Measurements from ENCODE around the gene GARNL3. TPM values are rescaled to one million over a fixed set of nuclear protein-coding genes. Genes with fewer than 3 reads are reported as not detected.

The GARNL3 gene
- total RNA-seq, 5 donors from 2014 or later (not counting 1 experiment from before 2014, with no cell fraction given): 3.3 to 5.7 (median 3.6) TPM

DNA sequence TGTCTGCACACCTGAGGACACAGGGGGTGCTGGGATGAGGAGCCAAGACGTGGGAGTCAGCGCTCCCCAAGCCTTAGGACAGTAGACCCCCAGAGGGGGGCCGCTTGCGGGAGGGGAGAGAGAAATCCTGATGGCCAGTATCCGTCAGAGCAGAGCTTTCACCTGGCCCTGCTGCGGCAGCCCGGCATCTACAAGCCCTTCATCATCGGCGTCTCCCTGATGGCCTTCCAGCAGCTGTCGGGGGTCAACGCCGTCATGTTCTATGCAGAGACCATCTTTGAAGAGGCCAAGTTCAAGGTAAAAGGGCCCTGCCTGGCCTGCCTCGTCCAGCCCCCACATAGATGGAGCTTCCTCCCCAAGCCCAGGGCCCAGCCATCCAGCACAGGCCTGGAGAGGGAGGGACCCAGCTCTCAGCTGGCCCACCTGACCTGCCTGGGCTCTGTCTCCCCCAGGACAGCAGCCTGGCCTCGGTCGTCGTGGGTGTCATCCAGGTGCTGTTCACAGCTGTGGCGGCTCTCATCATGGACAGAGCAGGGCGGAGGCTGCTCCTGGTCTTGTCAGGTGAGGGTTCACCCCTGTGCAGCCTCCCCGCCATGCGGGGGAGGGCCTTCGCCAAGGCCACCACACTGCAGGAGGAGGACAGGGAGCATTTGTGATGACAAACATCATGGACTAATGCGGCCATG is 139.1 kb downstream of the GARNL3 start:
- Histone ChIP-seq H3K9me3 (no peaks in the 10 kb centered on the region), H3K4me1 (ENCODE audit: control insufficient read depth in 1 of 2, extremely low read depth in 1 of 2, insufficient read depth in 2 of 2, low read length in 2 of 2) (peaks cover 0 to 2% of the 10 kb centered on the region in 2 experiments), H3K4me3 (ENCODE audit: control insufficient read depth in 1 of 2, extremely low read depth in 1 of 2, low read length in 1 of 2) (no peak overlapping the region), H3K27me3 (replicated peaks in 1 of 2; ENCODE audit: control insufficient read depth in 2 of 2, extremely low read depth in 1 of 2, insufficient read depth in 2 of 2, low read length in 1 of 2) (peaks cover 0 to 89% of the 10 kb centered on the region in 2 experiments), H3K36me3 (ENCODE audit: control insufficient read depth in 2 of 2, extremely low read depth in 1 of 2, insufficient read depth in 1 of 2, low read length in 1 of 2) (no peaks in the 10 kb centered on the region), H3K27ac (ENCODE audit: low read length) (no peak overlapping the region)
- no peaks in the 10 kb centered on the region for H3K9me3 Mint-ChIP-seq
- peaks cover 0 to under 1% (median 0%) of the 10 kb centered on the region in 3 donors for H3K4me1 Mint-ChIP-seq
- ATAC-seq (replicated peaks in 1 of 4): no peak
- no peaks in the 10 kb centered on the region for H3K36me3 Mint-ChIP-seq
- DNase-seq: no peak
- no peak overlapping the region for H3K27ac Mint-ChIP-seq
- H3K4me3 Mint-ChIP-seq: no peak overlapping the region
- WGBS (ENCODE audit: insufficient coverage): 92% methylated on average over 21 of the region's 22 CpGs
- POLR2A ChIA-PET: interaction anchor here in 1 of 2 donors (0.7 kb wide), 1 partner anchor 47 kb away, joined by 3 read pairs; no protein-coding TSS in a partner anchor
- H3K27me3 Mint-ChIP-seq: peaks cover 39 to 62% of the 10 kb centered on the region in 2 donors
- CTCF ChIA-PET: no interaction called here

DNA sequence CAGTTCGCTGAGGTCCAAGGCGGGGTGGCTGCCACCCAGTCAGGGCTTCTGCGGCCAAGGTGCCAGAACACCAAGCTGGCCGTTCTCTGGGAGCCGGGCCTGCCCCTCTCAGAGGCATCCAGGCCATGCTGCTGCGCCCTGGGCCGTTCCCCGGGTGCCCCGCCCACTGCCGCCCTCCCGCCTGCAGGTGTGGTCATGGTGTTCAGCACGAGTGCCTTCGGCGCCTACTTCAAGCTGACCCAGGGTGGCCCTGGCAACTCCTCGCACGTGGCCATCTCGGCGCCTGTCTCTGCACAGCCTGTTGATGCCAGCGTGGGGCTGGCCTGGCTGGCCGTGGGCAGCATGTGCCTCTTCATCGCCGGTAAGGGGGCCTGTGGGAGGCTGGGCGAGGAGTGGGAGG is 140.1 kb downstream of the GARNL3 start:
- no peak for ATAC-seq (replicated peaks in 1 of 4)
- H3K27me3 Mint-ChIP-seq: peaks cover 34 to 54% of the 10 kb centered on the region in 2 donors

DNA sequence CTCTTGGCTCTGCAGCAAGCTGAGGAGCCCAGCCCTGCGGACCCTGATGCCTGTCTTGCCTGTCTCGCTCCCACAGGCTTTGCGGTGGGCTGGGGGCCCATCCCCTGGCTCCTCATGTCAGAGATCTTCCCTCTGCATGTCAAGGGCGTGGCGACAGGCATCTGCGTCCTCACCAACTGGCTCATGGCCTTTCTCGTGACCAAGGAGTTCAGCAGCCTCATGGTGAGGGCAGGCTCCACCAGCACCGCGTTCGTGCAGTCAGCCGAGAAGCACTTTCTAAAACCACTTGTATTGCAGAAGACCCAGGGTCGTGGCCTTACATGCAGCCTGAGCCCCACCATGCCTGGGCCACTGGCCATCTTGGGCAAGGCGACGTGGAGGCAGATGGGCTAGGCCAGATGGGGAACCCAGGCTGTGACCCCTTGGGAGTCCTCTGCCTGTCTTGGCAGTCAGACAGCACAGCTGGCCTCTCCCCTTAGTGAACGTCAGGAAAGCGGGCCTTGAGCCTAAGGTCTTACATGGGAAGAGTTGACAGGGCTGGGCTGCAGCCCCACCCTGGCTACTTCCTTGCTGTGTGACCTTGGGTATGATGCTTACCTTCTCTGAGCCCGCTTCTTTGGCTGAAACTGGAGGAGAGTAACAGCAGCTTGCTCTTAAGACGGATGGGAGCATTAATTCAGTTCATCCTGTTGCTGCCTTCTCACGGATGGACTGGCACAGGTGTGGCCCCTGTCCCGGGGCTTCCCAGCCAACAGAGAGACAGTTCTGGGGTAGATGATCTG is 141.0 kb downstream of the GARNL3 start:
- Histone ChIP-seq H3K36me3 (ENCODE audit: control insufficient read depth in 2 of 2, extremely low read depth in 1 of 2, insufficient read depth in 1 of 2, low read length in 1 of 2) (no peaks in the 10 kb centered on the region), H3K4me1 (ENCODE audit: control insufficient read depth in 1 of 2, extremely low read depth in 1 of 2, insufficient read depth in 2 of 2, low read length in 2 of 2) (no peaks in the 10 kb centered on the region), H3K4me3 (ENCODE audit: control insufficient read depth in 1 of 2, extremely low read depth in 1 of 2, low read length in 1 of 2) (no peak overlapping the region), H3K9me3 (no peaks in the 10 kb centered on the region), H3K27ac (ENCODE audit: low read length) (no peak overlapping the region), H3K27me3 (replicated peaks in 1 of 2; ENCODE audit: control insufficient read depth in 2 of 2, extremely low read depth in 1 of 2, insufficient read depth in 2 of 2, low read length in 1 of 2) (peaks cover 0 to 71% of the 10 kb centered on the region in 2 experiments)
- Mint-ChIP-seq H3K36me3 (no peaks in the 10 kb centered on the region), H3K4me1 (no peaks in the 10 kb centered on the region), H3K27me3 (peaks cover 33 to 49% of the 10 kb centered on the region in 2 donors), H3K27ac (no peak overlapping the region), H3K4me3 (no peak overlapping the region), H3K9me3 (no peaks in the 10 kb centered on the region)
- WGBS (ENCODE audit: insufficient coverage): 93% methylated on average over 19 of the region's 20 CpGs
- no peak for ATAC-seq (replicated peaks in 1 of 4)
- DNase-seq: no peak
- ChIA-PET POLR2A (no interaction called here), CTCF (no interaction called here)

More for the DNA sequence above, 140.1 kb downstream of the GARNL3 start:
- POLR2A ChIA-PET: no interaction called here
- H3K4me3 Mint-ChIP-seq: no peak overlapping the region
- Histone ChIP-seq H3K36me3 (ENCODE audit: control insufficient read depth in 2 of 2, extremely low read depth in 1 of 2, insufficient read depth in 1 of 2, low read length in 1 of 2) (no peaks in the 10 kb centered on the region), H3K9me3 (no peaks in the 10 kb centered on the region), H3K4me3 (ENCODE audit: control insufficient read depth in 1 of 2, extremely low read depth in 1 of 2, low read length in 1 of 2) (no peak overlapping the region), H3K27me3 (replicated peaks in 1 of 2; ENCODE audit: control insufficient read depth in 2 of 2, extremely low read depth in 1 of 2, insufficient read depth in 2 of 2, low read length in 1 of 2) (peaks cover 0 to 80% of the 10 kb centered on the region in 2 experiments), H3K27ac (ENCODE audit: low read length) (no peak overlapping the region), H3K4me1 (ENCODE audit: control insufficient read depth in 1 of 2, extremely low read depth in 1 of 2, insufficient read depth in 2 of 2, low read length in 2 of 2) (no peaks in the 10 kb centered on the region)
- H3K9me3 Mint-ChIP-seq: no peaks in the 10 kb centered on the region
- H3K27ac Mint-ChIP-seq: no peak overlapping the region
- CTCF ChIA-PET: no interaction called here
- DNase-seq: no peak
- H3K4me1 Mint-ChIP-seq: no peaks in the 10 kb centered on the region
- H3K36me3 Mint-ChIP-seq: no peaks in the 10 kb centered on the region
- WGBS (ENCODE audit: insufficient coverage): 96% methylated on average over 21 of the region's 23 CpGs

DNA sequence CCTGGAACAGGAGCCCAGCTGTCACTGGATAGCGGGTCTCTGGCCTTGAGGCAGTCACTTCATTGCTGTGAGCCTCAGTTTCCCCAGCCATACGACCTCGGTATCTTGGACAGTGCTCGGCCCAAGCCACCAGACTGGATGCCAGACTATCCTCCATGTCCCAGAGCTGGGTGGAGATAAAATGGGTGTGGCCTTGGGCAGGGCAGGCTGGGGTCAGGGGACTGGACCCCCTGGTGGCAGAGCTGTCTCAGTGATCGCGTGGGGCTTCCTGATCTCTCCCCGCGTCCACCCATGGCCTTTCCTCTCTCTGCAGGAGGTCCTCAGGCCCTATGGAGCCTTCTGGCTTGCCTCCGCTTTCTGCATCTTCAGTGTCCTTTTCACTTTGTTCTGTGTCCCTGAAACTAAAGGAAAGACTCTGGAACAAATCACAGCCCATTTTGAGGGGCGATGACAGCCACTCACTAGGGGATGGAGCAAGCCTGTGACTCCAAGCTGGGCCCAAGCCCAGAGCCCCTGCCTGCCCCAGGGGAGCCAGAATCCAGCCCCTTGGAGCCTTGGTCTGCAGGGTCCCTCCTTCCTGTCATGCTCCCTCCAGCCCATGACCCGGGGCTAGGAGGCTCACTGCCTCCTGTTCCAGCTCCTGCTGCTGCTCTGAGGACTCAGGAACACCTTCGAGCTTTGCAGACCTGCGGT is 142.4 kb downstream of the GARNL3 start:
- no peaks in the 10 kb centered on the region for H3K9me3 Mint-ChIP-seq
- no peaks in the 10 kb centered on the region for H3K4me1 Mint-ChIP-seq

DNA sequence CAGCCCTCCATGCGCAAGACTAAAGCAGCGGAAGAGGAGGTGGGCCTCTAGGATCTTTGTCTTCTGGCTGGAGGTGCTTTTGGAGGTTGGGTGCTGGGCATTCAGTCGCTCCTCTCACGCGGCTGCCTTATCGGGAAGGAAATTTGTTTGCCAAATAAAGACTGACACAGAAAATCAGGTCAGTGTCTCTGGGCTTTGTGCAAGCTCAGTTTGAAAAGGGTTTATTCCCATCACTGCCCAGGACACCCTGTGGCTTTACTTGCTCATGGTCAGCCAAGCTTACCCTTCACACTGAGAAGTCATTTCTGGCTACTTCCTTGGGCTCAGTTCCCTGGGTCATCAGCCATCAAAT is 142.9 kb downstream of the GARNL3 start:
- DNase-seq (no peak), ATAC-seq (replicated peaks in 1 of 4) (no peak)
- H3K4me3 Mint-ChIP-seq: no peak overlapping the region
- Histone ChIP-seq H3K27ac (ENCODE audit: low read length) (no peak overlapping the region), H3K36me3 (ENCODE audit: control insufficient read depth in 2 of 2, extremely low read depth in 1 of 2, insufficient read depth in 1 of 2, low read length in 1 of 2) (no peaks in the 10 kb centered on the region), H3K4me1 (ENCODE audit: control insufficient read depth in 1 of 2, extremely low read depth in 1 of 2, insufficient read depth in 2 of 2, low read length in 2 of 2) (no peaks in the 10 kb centered on the region), H3K4me3 (ENCODE audit: control insufficient read depth in 1 of 2, extremely low read depth in 1 of 2, low read length in 1 of 2) (no peak overlapping the region), H3K9me3 (no peaks in the 10 kb centered on the region), H3K27me3 (replicated peaks in 1 of 2; ENCODE audit: control insufficient read depth in 2 of 2, extremely low read depth in 1 of 2, insufficient read depth in 2 of 2, low read length in 1 of 2) (peaks cover 2 to 54% of the 10 kb centered on the region in 2 experiments)
- H3K27ac Mint-ChIP-seq: no peak overlapping the region
- ChIA-PET CTCF (interaction anchor here in 1 of 2 donors (0.6 kb wide), 2 partner anchors 8 to 20 kb away, joined by 3 to 4 read pairs; no protein-coding TSS in a partner anchor), POLR2A (no interaction called here)
- no peaks in the 10 kb centered on the region for H3K9me3 Mint-ChIP-seq
- H3K27me3 Mint-ChIP-seq: peaks cover 32 to 41% of the 10 kb centered on the region in 2 donors
- 98% methylated on average over 6 of the region's 6 CpGs for WGBS (ENCODE audit: insufficient coverage)
- H3K36me3 Mint-ChIP-seq: no peaks in the 10 kb centered on the region
- no peaks in the 10 kb centered on the region for H3K4me1 Mint-ChIP-seq

More for the DNA sequence above, 142.4 kb downstream of the GARNL3 start:
- no peak overlapping the region for H3K4me3 ChIP-seq (ENCODE audit: control insufficient read depth in 1 of 2, extremely low read depth in 1 of 2, low read length in 1 of 2)
- Mint-ChIP-seq H3K27me3 (peaks cover 31 to 44% of the 10 kb centered on the region in 2 donors), H3K36me3 (no peaks in the 10 kb centered on the region), H3K4me3 (no peak overlapping the region), H3K27ac (no peak overlapping the region)
- H3K36me3 ChIP-seq (ENCODE audit: control insufficient read depth in 2 of 2, extremely low read depth in 1 of 2, insufficient read depth in 1 of 2, low read length in 1 of 2): no peaks in the 10 kb centered on the region
- 93% methylated on average over 9 of the region's 13 CpGs for WGBS (ENCODE audit: insufficient coverage)
- DNase-seq: no peak
- H3K4me1 ChIP-seq (ENCODE audit: control insufficient read depth in 1 of 2, extremely low read depth in 1 of 2, insufficient read depth in 2 of 2, low read length in 2 of 2): no peaks in the 10 kb centered on the region
- H3K27me3 ChIP-seq (replicated peaks in 1 of 2; ENCODE audit: control insufficient read depth in 2 of 2, extremely low read depth in 1 of 2, insufficient read depth in 2 of 2, low read length in 1 of 2): peaks cover 2 to 60% of the 10 kb centered on the region in 2 experiments
- POLR2A ChIA-PET: no interaction called here
- no peaks in the 10 kb centered on the region for H3K9me3 ChIP-seq
- no peak overlapping the region for H3K27ac ChIP-seq (ENCODE audit: low read length)
- CTCF ChIA-PET: interaction anchor here in 1 of 2 donors (0.6 kb wide), 2 partner anchors 9 to 20 kb away, joined by 3 to 4 read pairs; no protein-coding TSS in a partner anchor
- ATAC-seq (replicated peaks in 1 of 4): no peak

DNA sequence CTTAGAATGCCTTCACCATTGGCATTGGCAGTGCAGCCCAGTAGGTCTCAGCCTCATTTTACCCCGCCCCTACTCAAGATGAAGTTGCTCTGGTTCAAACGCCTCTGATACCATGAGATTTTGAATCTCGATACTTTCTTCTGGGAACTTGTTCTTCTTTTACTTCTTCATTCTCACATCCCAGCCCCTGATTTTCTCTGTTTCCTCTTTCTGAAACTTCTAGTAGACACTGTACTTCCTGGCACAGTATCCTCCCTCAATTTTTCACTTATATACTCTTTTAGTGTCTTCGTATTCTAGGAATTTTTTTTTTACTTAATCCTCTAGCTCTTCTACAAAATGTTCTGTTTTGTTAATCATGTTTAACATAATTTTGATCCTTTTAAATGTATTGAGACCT is 146.5 kb downstream of the GARNL3 start:
- Mint-ChIP-seq H3K9me3 (no peaks in the 10 kb centered on the region), H3K27me3 (peaks cover 44 to 46% of the 10 kb centered on the region in 2 donors), H3K4me3 (no peak overlapping the region), H3K36me3 (no peaks in the 10 kb centered on the region), H3K4me1 (no peaks in the 10 kb centered on the region), H3K27ac (no peak overlapping the region)
- ATAC-seq (replicated peaks in 1 of 4): no peak
- no peaks in the 10 kb centered on the region for H3K9me3 ChIP-seq
- no peak overlapping the region for H3K4me3 ChIP-seq (ENCODE audit: control insufficient read depth in 1 of 2, extremely low read depth in 1 of 2, low read length in 1 of 2)
- DNase-seq: no peak
- H3K27me3 ChIP-seq (replicated peaks in 1 of 2; ENCODE audit: control insufficient read depth in 2 of 2, extremely low read depth in 1 of 2, insufficient read depth in 2 of 2, low read length in 1 of 2): peaks cover 2 to 19% of the 10 kb centered on the region in 2 experiments
- ChIA-PET POLR2A (no interaction called here), CTCF (no interaction called here)
- H3K4me1 ChIP-seq (ENCODE audit: control insufficient read depth in 1 of 2, extremely low read depth in 1 of 2, insufficient read depth in 2 of 2, low read length in 2 of 2): no peaks in the 10 kb centered on the region
- no peak overlapping the region for H3K27ac ChIP-seq (ENCODE audit: low read length)
- H3K36me3 ChIP-seq (ENCODE audit: control insufficient read depth in 2 of 2, extremely low read depth in 1 of 2, insufficient read depth in 1 of 2, low read length in 1 of 2): no peaks in the 10 kb centered on the region
- WGBS (ENCODE audit: insufficient coverage): 64% methylated on average over 3 of the region's 4 CpGs
